GM23248 (cell line): Measurements from ENCODE around the gene DMBX1.

ENCODE experiments used
- EZH2 ChIP-seq: fragments of 200-600 bp; sonication (generic); IDR thresholded peaks from 2 replicates; pipeline ENCODE4 v1.6.1; 2018; ENCODE audit warnings: antibody characterized with exemption, mild to moderate bottlenecking; ENCODE audit not compliant: insufficient read depth, poor library complexity, severe bottlenecking
- EZH2phosphoT487 ChIP-seq: fragments of 200-600 bp; sonication (generic); IDR thresholded peaks from 2 replicates; pipeline ENCODE4 v1.6.1; 2018; ENCODE audit warnings: antibody characterized with exemption, moderate library complexity, mild to moderate bottlenecking, low read depth; ENCODE audit not compliant: insufficient read depth

GRCh38 chr1:46490656-46491442 lies 1.2 kb downstream of the DMBX1 start:
- TF ChIP-seq EZH2phosphoT487 (peak; percentile 36), EZH2 (peak; percentile 78)
